Immature natural killer cell (primary cell): Measurements from ENCODE around the gene LEPROT. TPM values are rescaled to one million over a fixed set of nuclear protein-coding genes. Genes with fewer than 3 reads are reported as not detected.

Source experiments
- DNase-seq, 3 donors: peaks; one replicate each; pipeline ENCODE4 v3.0.0; 2022; ENCODE audit warnings: mixed read lengths in 1 of 3
- H3K27ac Mint-ChIP-seq, 6 donors: one replicate each; pipeline ENCODE4 v1.8.0; 2020; ENCODE audit warnings: mixed read lengths in 6 of 6, mild to moderate bottlenecking in 5 of 6, inconsistent platforms in 4 of 6, moderate library complexity in 3 of 6
- H3K27me3 Mint-ChIP-seq, 3 donors: one replicate each; pipeline ENCODE4 v1.8.0; 2020 to 2021; ENCODE audit warnings: low read depth in 3 of 3, mild to moderate bottlenecking in 3 of 3, mixed read lengths in 3 of 3, moderate library complexity in 3 of 3, inconsistent platforms in 1 of 3
- H3K36me3 Mint-ChIP-seq, 3 donors: one replicate each; pipeline ENCODE4 v1.8.0; 2020; ENCODE audit warnings: mixed read lengths in 3 of 3, inconsistent platforms in 2 of 3, mild to moderate bottlenecking in 2 of 3
- H3K4me1 Mint-ChIP-seq, 2 donors: one replicate each; pipeline ENCODE4 v1.8.0; 2020; ENCODE audit warnings: inconsistent platforms in 2 of 2, mild to moderate bottlenecking in 2 of 2, mixed read lengths in 2 of 2, moderate library complexity in 1 of 2
- H3K4me3 Mint-ChIP-seq, 5 donors: one replicate each; pipeline ENCODE4 v1.8.0; 2020; ENCODE audit warnings: mild to moderate bottlenecking in 5 of 5, mixed read lengths in 5 of 5, inconsistent platforms in 3 of 5, moderate library complexity in 3 of 5
- H3K9me3 Mint-ChIP-seq, 6 donors: one replicate each; pipeline ENCODE4 v1.8.0; 2020; ENCODE audit warnings: mild to moderate bottlenecking in 6 of 6, mixed read lengths in 6 of 6, inconsistent platforms in 4 of 6, moderate library complexity in 3 of 6
- polyA plus RNA-seq, 3 donors: library from polyadenylated mRNA; unstranded; fragments of 300-500 nt; fragmentation: Illumina TruSeq; gene quantifications; one replicate each; pipeline ENCODE4 v1.2.3, GENCODE V29; 2021

The LEPROT gene
- polyA plus RNA-seq, 3 donors from 2014 or later, result 11.9 to 24.8 (median 17.6) TPM

DNA sequence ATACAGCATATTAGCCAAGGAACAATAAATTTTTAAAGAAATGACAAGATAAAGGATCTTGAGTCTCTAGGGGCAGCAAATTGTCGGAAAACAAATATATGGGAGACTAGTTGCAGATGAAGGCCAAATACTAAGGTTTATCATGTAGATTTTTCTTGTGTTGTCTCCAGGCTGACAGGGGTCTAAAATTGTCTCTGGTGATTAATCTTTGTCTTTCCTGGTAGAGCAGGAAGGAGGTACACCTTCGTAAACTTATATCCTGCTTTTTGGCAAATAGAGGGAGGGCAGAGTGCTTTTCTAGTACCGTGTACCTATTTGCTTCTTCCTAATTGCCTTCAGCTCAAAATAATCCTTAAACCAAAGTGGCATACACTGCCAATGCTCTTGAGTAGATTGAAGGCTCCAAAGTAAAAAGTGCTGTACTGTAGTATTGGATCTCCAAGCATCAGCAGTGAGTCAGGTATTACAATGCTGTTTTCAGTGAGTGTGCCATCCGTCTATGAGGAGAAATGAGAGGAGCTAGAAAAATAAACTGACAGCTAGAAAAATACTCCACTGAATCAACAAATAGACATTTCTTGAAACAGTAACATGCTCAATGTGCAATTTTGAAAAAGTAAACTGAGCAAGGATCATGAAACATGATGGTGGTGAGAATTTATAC, 1.8 kb upstream of the LEPROT start:
- H3K36me3 Mint-ChIP-seq, result no peaks in the 10 kb centered on the region
- DNase-seq, result no peak
- peaks cover 0 to 5% (median 2%) of the 10 kb centered on the region in 3 donors for H3K27me3 Mint-ChIP-seq
- peak overlapping the region in 2 of 5 donors; percentile 10 to 95 for H3K4me3 Mint-ChIP-seq
- peaks cover 8 to 14% of the 10 kb centered on the region in 2 donors for H3K4me1 Mint-ChIP-seq
- no peak overlapping the region for H3K27ac Mint-ChIP-seq
- H3K9me3 Mint-ChIP-seq, result no peaks in the 10 kb centered on the region

DNA sequence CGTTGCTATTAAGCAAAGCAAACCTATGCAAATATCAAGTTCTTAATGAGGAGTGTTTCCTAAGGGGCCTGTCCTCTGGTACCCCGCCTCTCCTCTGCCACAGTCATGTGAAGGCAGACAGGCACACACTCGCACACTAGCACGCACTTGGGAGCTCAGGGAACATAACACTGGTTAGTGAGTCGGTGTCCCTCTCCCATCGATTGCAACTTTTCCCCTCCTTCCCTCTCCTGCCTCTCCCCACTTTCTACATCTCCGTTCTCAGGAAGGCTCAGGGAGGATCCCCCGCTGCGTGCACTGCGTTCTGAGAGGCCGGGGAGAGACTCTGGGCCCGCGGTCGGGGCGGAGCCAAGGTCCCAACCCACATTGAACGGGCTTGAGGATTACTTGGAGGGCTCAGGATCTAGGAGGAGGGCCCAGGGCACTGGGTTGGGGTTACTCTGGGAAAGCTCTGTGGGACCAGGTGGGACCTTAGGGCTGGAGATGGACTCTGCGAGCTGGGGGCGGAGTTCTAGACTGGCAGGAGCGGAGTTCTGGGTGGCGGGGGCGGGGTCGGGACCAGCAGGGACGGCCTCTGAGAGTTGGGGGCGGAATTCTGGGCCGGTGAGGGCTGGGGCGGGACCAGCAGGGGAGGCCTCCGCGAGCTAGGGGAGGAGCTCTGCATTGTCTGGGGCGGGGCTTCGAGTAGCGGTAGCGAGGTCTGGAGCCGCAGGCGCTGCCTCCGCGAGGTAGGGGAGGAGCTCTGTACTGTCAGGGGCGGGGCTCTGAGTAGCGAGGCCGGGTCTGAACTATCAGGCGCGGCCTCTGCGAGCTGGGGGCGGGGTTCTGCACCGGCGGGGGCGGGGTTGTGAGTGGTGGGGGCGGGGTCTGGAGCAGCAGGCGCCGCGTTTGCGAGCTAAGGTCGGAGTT, 533 bp upstream of the LEPROT start:
- DNase-seq, result peak; percentile 97 to 98 (median 97)
- no peaks in the 10 kb centered on the region for H3K36me3 Mint-ChIP-seq
- peaks cover 8 to 20% of the 10 kb centered on the region in 2 donors for H3K4me1 Mint-ChIP-seq
- H3K27ac Mint-ChIP-seq, result peak overlapping the region in 5 of 6 donors; percentile 75 to 92 (median 88)
- peaks cover 0 to 5% (median 2%) of the 10 kb centered on the region in 3 donors for H3K27me3 Mint-ChIP-seq
- H3K9me3 Mint-ChIP-seq, result no peaks in the 10 kb centered on the region
- H3K4me3 Mint-ChIP-seq, result peak overlapping the region in 1 of 5 donors; percentile 95

- Mint-ChIP-seq H3K36me3 (peaks cover 9 to 12% (median 11%) of the 10 kb centered on the region in 3 donors), H3K4me3 (no peak overlapping the region), H3K27me3 (peaks cover 0 to 5% (median 2%) of the 10 kb centered on the region in 3 donors), H3K4me1 (peaks cover 8 to 20% of the 10 kb centered on the region in 2 donors), H3K9me3 (no peaks in the 10 kb centered on the region), H3K27ac (no peak overlapping the region)
- no peak for DNase-seq
Observed at GRCh38 chr1:65421351-65422025, 1.0 kb downstream of the LEPROT start.

GRCh38 chr1:65422241-65423203, 2.1 kb downstream of the LEPROT start:
- no peak overlapping the region for H3K27ac Mint-ChIP-seq
- H3K36me3 Mint-ChIP-seq, result peaks cover 9 to 12% (median 12%) of the 10 kb centered on the region in 3 donors
- H3K4me1 Mint-ChIP-seq, result peaks cover 8 to 20% of the 10 kb centered on the region in 2 donors
- no peak for DNase-seq
- H3K27me3 Mint-ChIP-seq, result peaks cover 0 to 2% (median 0%) of the 10 kb centered on the region in 3 donors
- no peaks in the 10 kb centered on the region for H3K9me3 Mint-ChIP-seq
- H3K4me3 Mint-ChIP-seq, result no peak overlapping the region

DNA sequence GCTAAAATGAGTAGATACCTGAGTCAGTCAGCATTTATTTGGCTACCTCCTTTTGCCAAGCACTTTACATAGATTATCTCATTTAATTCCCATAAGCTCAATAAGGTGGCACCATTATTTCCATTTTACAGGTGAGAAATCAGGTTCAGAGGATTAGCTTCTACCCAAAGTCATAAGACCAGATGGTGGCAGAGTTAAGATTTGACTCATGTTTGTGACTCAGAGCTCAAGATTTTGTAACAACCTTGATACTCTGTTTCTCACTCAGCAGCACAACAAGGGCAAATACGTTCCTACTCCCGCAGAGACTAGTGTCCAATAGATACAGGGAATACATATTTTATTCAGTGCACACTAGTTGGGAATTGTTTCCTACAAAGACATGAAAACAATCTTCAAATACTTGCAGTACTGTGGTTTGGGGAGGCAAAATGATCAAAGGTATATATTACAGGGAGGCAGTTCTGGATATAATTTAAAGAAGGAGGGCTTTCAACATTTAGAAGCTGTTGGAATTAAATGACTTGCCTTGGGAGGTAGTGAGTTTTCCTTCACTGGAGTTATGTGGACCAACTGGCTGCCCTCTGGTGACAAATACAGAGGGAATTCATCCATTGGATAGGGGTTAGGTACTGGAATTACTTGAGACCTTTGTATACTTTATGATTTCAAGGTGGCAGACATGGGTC, 3.6 kb downstream of the LEPROT start:
- DNase-seq, result no peak
- H3K4me1 Mint-ChIP-seq, result peaks cover 8 to 19% of the 10 kb centered on the region in 2 donors
- no peak overlapping the region for H3K27ac Mint-ChIP-seq
- H3K9me3 Mint-ChIP-seq, result no peaks in the 10 kb centered on the region
- H3K36me3 Mint-ChIP-seq, result peaks cover 9 to 12% (median 12%) of the 10 kb centered on the region in 3 donors
- peaks cover 0 to 2% (median 0%) of the 10 kb centered on the region in 3 donors for H3K27me3 Mint-ChIP-seq
- no peak overlapping the region for H3K4me3 Mint-ChIP-seq

DNA sequence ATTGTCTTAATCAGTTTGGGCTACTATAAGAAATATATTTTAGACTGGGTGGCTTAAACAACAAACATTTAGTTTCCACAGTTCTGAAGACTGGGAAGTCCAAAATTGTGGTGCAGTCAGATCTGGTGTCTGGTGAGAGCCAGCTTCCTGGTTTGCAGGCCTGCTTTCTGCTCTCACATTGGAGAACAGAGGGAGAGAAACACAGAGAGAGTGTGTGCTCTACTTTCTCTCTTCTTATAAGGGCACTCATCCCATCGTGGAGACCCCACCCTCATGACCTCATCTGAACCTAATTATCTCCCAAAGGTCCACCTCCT, 4.1 kb downstream of the LEPROT start:
- peaks cover 9 to 12% (median 12%) of the 10 kb centered on the region in 3 donors for H3K36me3 Mint-ChIP-seq
- no peak for DNase-seq
- H3K4me1 Mint-ChIP-seq, result peaks cover 7 to 14% of the 10 kb centered on the region in 2 donors
- H3K9me3 Mint-ChIP-seq, result no peaks in the 10 kb centered on the region
- H3K4me3 Mint-ChIP-seq, result no peak overlapping the region
- H3K27me3 Mint-ChIP-seq, result peaks cover 0 to 2% (median 0%) of the 10 kb centered on the region in 3 donors
- H3K27ac Mint-ChIP-seq, result no peak overlapping the region

DNA sequence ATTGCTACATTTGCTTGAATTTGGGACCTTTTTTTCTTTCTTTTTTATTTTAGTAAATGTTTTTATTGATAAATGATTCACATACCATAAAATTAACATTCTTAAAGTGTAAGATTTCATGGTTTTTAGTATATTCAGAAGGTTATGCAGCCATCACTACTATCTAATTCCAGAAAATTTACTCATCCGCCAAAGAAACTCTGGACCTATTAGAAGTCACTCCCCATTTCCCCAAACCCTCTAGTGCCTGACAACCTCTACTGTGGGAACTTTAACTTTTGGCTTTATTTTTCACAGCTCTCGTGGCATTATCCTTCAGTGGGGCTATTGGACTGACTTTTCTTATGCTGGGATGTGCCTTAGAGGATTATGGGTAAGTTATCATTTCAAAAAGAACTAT, 4.5 kb downstream of the LEPROT start:
- peaks cover 9 to 15% (median 12%) of the 10 kb centered on the region in 3 donors for H3K36me3 Mint-ChIP-seq
- no peak overlapping the region for H3K27ac Mint-ChIP-seq
- H3K4me1 Mint-ChIP-seq, result peaks cover 2 to 9% of the 10 kb centered on the region in 2 donors
- no peak overlapping the region for H3K4me3 Mint-ChIP-seq
- peaks cover 0 to 2% (median 0%) of the 10 kb centered on the region in 3 donors for H3K27me3 Mint-ChIP-seq
- DNase-seq, result no peak
- no peaks in the 10 kb centered on the region for H3K9me3 Mint-ChIP-seq

DNA sequence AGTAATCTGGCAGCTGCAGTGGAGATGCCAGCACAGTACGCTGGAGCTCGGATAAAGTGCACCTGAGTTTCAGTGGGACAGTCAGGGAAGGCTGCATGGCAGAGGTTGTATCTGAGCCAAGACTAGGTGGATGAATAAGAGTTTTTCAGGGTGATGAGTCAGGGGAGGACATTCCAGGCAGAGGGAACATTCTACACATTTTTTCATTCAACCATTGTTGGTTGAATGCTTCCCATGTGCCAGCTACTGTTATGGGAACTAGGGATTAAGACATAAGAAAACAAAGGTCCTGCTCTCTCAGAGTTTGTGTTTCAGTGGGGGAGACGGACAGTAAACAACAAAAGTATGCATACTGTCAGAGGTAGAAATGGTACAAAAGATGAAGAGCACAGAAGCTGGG, 5.2 kb downstream of the LEPROT start:
- peaks cover 0 to 8% of the 10 kb centered on the region in 2 donors for H3K4me1 Mint-ChIP-seq
- H3K9me3 Mint-ChIP-seq, result no peaks in the 10 kb centered on the region
- peak overlapping the region in 1 of 6 donors; percentile 3 for H3K27ac Mint-ChIP-seq
- no peak for DNase-seq
- peaks cover 0 to under 1% (median 0%) of the 10 kb centered on the region in 3 donors for H3K27me3 Mint-ChIP-seq
- H3K36me3 Mint-ChIP-seq, result peaks cover 9 to 17% (median 12%) of the 10 kb centered on the region in 3 donors
- no peak overlapping the region for H3K4me3 Mint-ChIP-seq

GRCh38 chr1:65429078-65429477, 8.6 kb downstream of the LEPROT start:
- H3K9me3 Mint-ChIP-seq, result peaks cover 0 to 1% (median 0%) of the 10 kb centered on the region in 6 donors
- DNase-seq, result no peak
- H3K4me1 Mint-ChIP-seq, result peaks cover 0 to 14% of the 10 kb centered on the region in 2 donors
- no peak overlapping the region for H3K4me3 Mint-ChIP-seq
- peaks cover 13 to 21% (median 17%) of the 10 kb centered on the region in 3 donors for H3K36me3 Mint-ChIP-seq
- peak overlapping the region in 1 of 6 donors; percentile 13 for H3K27ac Mint-ChIP-seq
- H3K27me3 Mint-ChIP-seq, result peaks cover 0 to 1% (median 0%) of the 10 kb centered on the region in 3 donors

DNA sequence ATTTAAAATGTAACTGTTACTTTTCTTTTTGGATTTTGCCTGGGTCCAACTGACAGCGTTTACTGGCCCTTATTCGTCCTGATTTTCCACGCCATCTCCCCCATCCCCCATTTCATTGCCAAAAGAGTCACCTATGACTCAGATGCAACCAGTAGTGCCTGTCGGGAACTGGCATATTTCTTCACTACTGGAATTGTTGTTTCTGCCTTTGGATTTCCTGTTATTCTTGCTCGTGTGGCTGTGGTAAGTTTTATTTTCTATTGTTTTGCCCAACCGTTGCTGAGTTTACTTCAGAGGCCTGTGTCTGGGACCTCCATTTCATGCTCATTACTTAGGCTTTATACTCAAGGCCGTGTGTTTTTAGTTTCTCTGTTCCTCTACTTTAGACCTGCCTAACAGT, 9.3 kb downstream of the LEPROT start:
- Mint-ChIP-seq H3K9me3 (peaks cover 0 to 1% (median 0%) of the 10 kb centered on the region in 6 donors), H3K27me3 (peaks cover 0 to 1% (median 0%) of the 10 kb centered on the region in 3 donors), H3K27ac (peak overlapping the region in 1 of 6 donors; percentile 29), H3K4me1 (peaks cover 0 to 11% of the 10 kb centered on the region in 2 donors), H3K4me3 (no peak overlapping the region), H3K36me3 (peaks cover 13 to 21% (median 20%) of the 10 kb centered on the region in 3 donors)
- no peak for DNase-seq

- H3K4me1 Mint-ChIP-seq, result peaks cover 0 to 11% of the 10 kb centered on the region in 2 donors
- no peak overlapping the region for H3K4me3 Mint-ChIP-seq
- peaks cover 0 to 1% (median 0%) of the 10 kb centered on the region in 3 donors for H3K27me3 Mint-ChIP-seq
- peak in 1 of 3 donors; percentile 15 for DNase-seq
- H3K36me3 Mint-ChIP-seq, result peaks cover 6 to 17% (median 11%) of the 10 kb centered on the region in 3 donors
- no peak overlapping the region for H3K27ac Mint-ChIP-seq
- peaks cover 0 to 1% (median 0%) of the 10 kb centered on the region in 6 donors for H3K9me3 Mint-ChIP-seq
Observed at GRCh38 chr1:65431111-65431705, 10.7 kb downstream of the LEPROT start.

DNA sequence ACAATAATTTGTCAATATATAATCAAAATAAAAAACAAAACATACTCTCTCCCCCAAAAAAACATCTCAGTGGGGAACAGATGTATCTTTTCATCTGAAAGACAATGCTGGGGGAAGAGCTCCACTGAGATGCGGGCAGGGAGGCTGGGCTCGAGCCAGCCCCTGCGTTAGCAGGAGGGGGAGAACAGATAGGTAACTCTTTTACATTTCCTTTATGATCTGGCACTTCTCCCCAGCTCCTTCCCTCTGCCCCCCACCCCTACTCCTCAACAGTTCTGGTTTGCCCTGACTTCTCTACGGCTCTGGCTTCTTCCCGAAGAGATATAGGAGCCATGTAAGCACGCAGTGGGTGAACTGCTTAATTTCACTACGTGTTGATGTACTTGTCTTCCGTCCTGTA, 12.4 kb downstream of the LEPROT start:
- no peak for DNase-seq
- H3K4me1 Mint-ChIP-seq, result peaks cover 0 to 11% of the 10 kb centered on the region in 2 donors
- no peak overlapping the region for H3K4me3 Mint-ChIP-seq
- H3K36me3 Mint-ChIP-seq, result peaks cover 7 to 13% (median 10%) of the 10 kb centered on the region in 3 donors
- peaks cover 0 to 1% (median 0%) of the 10 kb centered on the region in 6 donors for H3K9me3 Mint-ChIP-seq
- H3K27me3 Mint-ChIP-seq, result peaks cover 0 to 1% (median 0%) of the 10 kb centered on the region in 3 donors
- H3K27ac Mint-ChIP-seq, result peak overlapping the region in 1 of 6 donors; percentile 7
